Fibroblast of villous mesenchyme (primary cell): ENCODE measurements around the gene AK8. TPM values are rescaled to one million over a fixed set of nuclear protein-coding genes. Genes with fewer than 3 reads are reported as not detected.
"Not testable (repeated sequence)": the region's sequence is repeated elsewhere in the genome, so short reads cannot be mapped to it uniquely, and the experiment has no call there.

Source experiments
- DNase-seq: peaks from one replicate; pipeline ENCODE4 v3.0.0-alpha.2; 2010; ENCODE audit warnings: low read depth
- H3K4me3 ChIP-seq: 2 replicates; pipeline ENCODE4 v1.5.1; 2011; ENCODE audit warnings: low read depth, mild to moderate bottlenecking, low read length
- total RNA-seq: library from RNA; depleted of rRNA; stranded (reverse); fragments of >200 nt; gene quantifications from 2 replicates; pipeline ENCODE4 v1.2.3, GENCODE V29; 2012
- TF ChIP-seq, protein P1 (sequence below): IDR thresholded peaks from 2 replicates; pipeline ENCODE4 v1.5.1; 2012; ENCODE audit warnings: low read depth, mild to moderate bottlenecking, low read length; ENCODE audit not compliant: insufficient read depth

Gene AK8
- total RNA-seq, 1 donor: not detected

DNA sequence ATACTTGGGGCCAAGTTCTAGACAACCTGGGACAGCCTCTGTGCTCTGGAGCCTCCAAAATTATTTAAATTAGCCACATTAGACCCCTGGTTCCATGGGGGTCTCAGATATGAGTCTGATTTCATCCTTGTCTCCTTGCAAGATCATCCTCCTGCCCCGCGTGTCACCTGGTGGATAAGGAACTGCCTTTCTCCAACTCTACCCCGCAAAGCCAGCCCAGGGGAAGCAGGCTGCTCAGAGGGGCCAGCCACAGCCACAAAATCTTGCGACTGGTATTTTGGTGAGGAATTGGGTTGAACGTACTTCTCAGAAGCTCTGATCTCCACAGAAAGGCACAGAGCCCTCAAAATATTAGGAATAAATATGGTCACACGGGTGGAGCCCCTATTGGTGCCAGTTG is 101.2 kb downstream of the AK8 start:
- TF ChIP-seq, protein P1, sequence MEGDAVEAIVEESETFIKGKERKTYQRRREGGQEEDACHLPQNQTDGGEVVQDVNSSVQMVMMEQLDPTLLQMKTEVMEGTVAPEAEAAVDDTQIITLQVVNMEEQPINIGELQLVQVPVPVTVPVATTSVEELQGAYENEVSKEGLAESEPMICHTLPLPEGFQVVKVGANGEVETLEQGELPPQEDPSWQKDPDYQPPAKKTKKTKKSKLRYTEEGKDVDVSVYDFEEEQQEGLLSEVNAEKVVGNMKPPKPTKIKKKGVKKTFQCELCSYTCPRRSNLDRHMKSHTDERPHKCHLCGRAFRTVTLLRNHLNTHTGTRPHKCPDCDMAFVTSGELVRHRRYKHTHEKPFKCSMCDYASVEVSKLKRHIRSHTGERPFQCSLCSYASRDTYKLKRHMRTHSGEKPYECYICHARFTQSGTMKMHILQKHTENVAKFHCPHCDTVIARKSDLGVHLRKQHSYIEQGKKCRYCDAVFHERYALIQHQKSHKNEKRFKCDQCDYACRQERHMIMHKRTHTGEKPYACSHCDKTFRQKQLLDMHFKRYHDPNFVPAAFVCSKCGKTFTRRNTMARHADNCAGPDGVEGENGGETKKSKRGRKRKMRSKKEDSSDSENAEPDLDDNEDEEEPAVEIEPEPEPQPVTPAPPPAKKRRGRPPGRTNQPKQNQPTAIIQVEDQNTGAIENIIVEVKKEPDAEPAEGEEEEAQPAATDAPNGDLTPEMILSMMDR: no peak
- no peak for DNase-seq
- no peak overlapping the region for H3K4me3 ChIP-seq

DNA sequence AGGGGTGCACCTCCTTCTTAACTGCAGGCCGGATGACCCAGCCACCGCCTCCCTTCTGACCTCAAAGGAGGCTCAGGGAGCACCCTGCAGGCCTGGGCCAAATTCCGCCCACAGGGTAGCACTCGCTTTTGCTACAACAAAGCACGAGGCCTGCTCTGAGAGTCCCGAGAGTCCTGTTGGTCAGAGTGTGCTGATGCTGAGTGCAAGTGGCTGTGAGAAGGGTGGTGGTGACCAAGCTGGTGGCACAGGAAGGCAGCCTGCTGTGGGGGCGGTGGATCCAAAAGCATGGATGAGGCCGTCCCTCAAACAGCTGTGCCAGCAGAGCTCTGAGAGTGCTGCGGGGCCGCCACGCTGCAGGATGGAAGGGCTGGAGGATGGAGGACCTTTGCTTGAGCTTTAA is 101.8 kb downstream of the AK8 start:
- H3K4me3 ChIP-seq: no peak overlapping the region
- DNase-seq: no peak
- TF ChIP-seq, protein P1: no peak

DNA sequence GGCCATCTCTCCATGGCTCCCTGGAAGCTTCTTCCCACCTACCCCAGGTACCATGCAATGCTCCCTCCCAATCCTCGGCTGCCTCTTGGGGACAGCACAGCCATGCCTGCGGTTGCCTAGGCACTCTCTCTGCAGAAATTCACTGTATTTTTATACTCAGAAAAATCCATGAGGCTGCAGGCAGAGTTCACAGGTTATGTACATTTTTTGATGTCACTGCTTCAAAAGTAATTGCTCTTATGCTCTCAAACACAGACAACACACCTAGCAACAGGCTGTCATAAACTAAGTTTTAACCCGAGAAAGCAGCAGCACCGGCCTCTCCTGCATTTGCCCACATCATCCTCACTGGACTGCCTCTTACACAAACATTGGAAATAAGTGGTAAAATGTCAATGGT is 102.4 kb downstream of the AK8 start:
- no peak for DNase-seq
- TF ChIP-seq, protein P1: no peak
- no peak overlapping the region for H3K4me3 ChIP-seq

DNA sequence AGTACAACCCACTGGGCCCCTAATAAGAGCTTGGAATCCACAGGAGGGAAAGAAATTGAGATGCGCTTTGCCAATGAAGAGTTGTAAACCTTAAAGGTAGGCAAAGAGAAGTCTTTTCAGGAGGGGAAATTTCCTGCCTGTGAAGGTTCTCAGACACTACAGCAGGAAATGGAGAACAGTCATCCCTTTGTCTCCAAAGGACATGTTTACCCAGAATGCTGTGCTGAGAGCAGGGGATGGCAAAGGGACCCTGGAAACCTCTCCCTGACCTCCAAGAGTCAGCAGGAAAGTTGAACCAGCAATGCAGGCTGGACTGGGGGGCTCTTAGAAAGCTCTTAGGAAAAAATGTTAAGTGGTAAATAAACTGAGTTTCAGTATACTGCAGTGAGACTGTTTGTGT is 103.2 kb downstream of the AK8 start:
- no peak for DNase-seq

DNA sequence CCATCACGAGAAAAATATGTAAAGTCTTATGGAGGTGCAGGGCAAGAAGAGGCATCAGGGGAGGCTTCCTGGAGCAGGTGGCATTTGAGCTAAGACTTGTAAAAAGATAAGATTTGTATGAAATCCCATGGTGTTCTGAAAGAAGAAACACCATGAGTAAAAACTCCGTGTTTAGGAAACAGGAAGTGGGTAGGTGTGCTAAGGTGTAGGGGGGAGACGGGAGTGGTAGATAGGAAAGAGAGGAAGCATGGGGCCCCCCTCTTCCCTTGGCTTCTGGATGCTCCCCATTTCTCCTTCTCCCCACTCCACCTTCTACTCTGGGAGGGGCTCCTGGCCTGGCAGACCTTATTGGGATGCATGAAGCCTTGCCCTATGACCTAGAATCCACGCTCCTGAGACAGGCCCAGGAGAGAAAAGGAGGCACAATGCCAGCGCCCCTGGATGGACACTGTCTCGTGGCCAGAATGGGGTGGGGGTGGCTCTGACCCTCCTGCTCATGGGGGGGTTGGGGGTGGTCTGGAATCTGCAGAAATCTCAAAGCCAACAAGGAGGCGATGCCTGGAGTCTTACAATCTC is 104.2 kb downstream of the AK8 start:
- H3K4me3 ChIP-seq: no peak overlapping the region
- TF ChIP-seq, protein P1: no peak
- DNase-seq: no peak

More for the DNA sequence above, 103.2 kb downstream of the AK8 start:
- TF ChIP-seq, protein P1: no peak
- no peak overlapping the region for H3K4me3 ChIP-seq

DNA sequence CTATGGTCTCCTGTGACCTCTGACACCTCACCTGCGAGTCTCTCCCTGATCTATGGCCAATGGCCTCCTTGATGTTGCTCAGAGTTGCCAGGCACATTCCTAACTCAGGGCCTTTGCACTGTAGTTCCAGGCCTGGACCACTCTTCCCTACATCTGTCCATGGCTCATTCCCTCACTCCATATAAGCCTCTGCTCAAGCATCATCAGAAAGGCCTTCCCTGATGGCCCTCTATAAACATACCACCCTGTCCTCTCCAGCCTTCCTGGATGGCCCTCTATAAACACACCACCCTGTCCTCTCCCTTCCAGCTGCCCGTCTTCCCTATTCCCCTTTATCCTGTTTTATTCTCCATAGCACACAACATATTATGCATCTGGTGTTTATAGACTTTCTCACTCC is 105.0 kb downstream of the AK8 start:
- DNase-seq: no peak
- TF ChIP-seq, protein P1: no peak
- no peak overlapping the region for H3K4me3 ChIP-seq

DNA sequence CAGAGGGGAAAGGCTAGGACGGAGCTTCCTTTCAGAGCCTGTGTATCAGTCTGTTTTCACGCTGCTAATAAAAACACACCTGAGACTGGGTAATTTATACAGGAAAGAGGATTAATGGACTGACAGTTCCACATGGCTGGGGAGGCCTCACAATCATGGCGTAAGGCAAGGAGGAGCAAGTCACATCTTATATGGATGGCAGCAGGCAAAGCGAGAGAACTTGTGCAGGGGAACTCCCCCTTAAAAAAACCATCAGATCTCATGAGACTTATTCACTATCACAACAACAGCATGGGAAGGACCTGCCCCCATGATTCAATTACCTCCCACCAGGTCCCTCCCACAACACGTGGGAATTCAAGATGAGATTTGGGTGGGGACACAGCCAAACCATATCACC is 106.3 kb downstream of the AK8 start:
- not testable (repeated sequence) for H3K4me3 ChIP-seq, DNase-seq
